ENCODE measurements around the gene FOXS1.

- no peak for TF ChIP-seq CTCF (conservative IDR thresholded peaks at IDR 0.05; ENCODE audit: low read length)
- TF ChIP-seq EZH2phosphoT487 (IDR thresholded peaks at IDR 0.05; ENCODE audit: borderline replicate concordance), result no peak
Measured at GRCh38 chr20:31831211-31831610, 14.2 kb downstream of the FOXS1 start.
